Activated T-cell treated with anti-CD3 and anti-CD28 coated beads for 4 hours (primary cell): ENCODE results near the gene RNF141.

Experiments used
- DNase-seq: peaks from one replicate; pipeline ENCODE4 v3.0.0-alpha.2; 2020

RNF141 gene, protein sequence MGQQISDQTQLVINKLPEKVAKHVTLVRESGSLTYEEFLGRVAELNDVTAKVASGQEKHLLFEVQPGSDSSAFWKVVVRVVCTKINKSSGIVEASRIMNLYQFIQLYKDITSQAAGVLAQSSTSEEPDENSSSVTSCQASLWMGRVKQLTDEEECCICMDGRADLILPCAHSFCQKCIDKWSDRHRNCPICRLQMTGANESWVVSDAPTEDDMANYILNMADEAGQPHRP

GRCh38 chr11:10540915-10541560, at the start of gene RNF141:
RNF141 (minus strand) TSS chr11:10541187; CDS start chr11:10534158, 7,029 bp downstream.
- DNase-seq, result peak; percentile 96

DNA sequence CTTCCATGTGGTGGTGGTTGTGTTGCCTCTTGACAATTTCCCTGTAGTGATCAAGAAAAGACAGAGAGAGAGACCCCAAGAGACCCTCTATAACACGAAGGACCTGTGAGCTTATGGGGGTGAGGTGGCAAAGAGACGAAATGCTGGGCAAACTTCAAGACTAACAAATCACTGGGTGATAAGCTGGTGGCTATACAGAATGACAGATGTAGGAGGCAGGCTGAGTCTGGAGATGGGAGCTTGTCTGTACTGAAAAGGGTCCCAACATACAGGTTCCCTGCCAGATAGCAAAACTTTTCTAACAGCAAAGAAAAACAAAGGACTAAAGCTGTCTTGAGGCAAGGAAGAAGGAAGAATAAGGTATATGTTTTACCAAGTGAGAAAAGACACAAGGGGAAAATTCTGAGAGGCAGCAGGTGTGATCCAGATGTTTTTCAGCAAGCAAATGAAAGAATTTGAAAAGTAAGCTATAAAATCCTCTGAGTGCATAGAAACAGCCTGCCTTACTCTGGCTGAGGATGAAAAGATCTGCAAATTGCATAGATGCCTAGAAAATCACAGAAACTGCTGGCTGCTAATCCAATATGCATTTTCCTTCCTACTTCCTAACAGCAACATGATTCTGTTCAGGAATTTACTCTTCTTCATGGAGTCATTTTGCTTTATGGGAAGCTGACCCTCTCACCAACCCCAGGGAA, 49.4 kb upstream of the RNF141 start:
- no peak for DNase-seq

GRCh38 chr11:10588904-10589303, 47.9 kb upstream of the RNF141 start:
- DNase-seq, result no peak

- DNase-seq, result no peak
Observed at GRCh38 chr11:10587995-10588394, 47.0 kb upstream of the RNF141 start.

GRCh38 chr11:10587388-10587787, 46.4 kb upstream of the RNF141 start:
- DNase-seq, result no peak

DNA sequence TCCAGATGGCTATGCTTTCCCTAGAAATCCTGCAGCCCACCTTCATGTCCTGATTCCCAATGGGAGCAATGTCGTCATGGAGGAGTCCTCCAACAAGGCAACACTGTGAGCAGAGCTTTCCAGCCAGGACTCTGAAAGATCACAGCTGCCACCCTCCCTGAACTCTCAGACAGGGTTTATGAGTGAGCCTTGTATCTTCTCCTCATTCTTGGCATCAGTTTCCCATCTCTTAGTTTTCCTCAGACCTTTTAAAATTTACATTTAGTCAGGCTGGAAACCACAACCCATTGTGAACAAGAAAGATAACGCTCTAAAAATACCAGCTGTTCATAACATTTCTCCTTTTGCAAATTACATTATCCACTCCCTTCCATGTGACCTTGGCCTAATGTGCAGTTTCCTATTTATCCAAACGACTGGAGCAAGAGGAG, 43.1 kb upstream of the RNF141 start:
- no peak for DNase-seq

- DNase-seq, result no peak
Observed at GRCh38 chr11:10581481-10582019, 40.6 kb upstream of the RNF141 start.

DNA sequence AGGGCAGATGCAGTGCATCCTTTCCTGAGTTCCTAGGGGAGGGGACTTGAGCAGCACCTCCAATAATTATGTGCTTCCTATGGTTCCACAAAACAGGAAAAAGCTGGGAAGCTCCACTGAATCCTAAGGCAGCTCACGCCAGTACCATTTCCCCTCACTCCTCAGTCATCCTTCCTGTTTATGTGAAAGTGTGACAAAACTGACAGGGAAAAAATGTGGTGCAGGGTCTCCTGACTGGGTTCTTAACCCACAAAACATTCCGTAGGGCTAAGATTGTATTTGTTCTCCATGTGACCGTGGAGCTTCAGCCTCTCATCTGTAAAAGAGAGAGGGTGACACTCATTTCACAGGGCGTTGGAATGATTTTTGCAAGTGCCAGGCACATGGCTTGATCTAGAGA, 39.6 kb upstream of the RNF141 start:
- no peak for DNase-seq

DNA sequence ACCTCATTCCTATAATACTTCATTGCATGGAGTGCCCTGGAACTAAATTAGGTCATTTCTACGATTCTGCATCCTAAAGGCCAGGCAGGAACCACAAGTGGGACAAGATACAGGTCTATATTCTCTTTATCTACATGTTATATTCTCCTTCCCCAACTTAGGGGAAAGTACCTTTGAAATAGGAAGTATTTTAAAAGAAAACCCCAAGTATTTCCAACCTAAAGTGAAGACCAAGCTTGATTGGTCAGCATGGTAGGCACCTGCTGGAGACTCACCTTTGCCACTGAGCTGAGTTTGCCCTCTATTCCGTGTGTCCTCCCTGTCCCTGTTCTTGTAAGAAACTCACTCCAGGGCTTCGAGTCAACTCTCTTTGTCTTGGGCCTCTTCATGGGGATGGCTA, 38.7 kb upstream of the RNF141 start:
- DNase-seq, result no peak

DNA sequence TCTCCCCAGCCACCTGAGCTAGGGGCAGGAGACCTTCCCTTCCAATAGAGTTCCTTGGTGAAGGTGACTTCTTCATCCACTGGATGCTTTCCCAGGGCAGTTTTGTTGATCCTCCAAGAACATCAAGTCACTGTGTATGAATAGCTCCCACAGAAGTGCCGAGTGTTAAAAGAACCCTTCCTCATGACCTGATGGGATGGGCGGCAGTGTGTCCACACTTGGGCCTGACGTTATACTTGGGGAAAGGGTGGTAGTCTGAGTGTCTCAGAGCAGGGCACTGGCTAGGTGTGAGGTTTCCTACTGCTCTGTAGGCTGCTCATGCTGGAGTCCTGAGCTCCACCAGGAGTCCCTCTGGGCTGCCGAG, 35.0 kb upstream of the RNF141 start:
- DNase-seq, result no peak

- no peak for DNase-seq
Observed at GRCh38 chr11:10575346-10576034, 34.5 kb upstream of the RNF141 start.

GRCh38 chr11:10573556-10573955, 32.6 kb upstream of the RNF141 start:
- no peak for DNase-seq

DNA sequence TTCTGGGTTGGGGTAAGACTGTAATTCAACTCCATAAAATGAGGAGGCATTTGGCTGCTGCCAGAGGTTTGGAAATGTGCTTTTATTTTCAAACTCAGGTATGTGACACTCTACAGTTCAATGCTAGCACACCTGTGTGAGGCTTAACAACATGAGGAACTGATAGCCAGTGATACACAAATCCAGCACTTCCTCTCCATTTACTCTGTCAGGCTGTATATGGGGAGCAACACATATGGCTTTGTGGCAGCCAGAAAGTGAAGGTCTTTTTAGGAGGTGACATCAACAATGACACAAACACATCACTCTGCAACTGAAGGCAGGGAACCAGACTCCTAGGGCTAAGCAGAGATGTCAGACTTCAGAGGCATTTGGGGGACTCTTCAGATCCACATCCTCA, 32.0 kb upstream of the RNF141 start:
- DNase-seq, result no peak

- no peak for DNase-seq
Observed at GRCh38 chr11:10572533-10572932, 31.5 kb upstream of the RNF141 start.

- no peak for DNase-seq
Observed at GRCh38 chr11:10568486-10568941, 27.5 kb upstream of the RNF141 start, which contains the start of gene LYVE1. LYVE1 (minus strand) TSS chr11:10568665; CDS start chr11:10568532, 133 bp downstream.

DNA sequence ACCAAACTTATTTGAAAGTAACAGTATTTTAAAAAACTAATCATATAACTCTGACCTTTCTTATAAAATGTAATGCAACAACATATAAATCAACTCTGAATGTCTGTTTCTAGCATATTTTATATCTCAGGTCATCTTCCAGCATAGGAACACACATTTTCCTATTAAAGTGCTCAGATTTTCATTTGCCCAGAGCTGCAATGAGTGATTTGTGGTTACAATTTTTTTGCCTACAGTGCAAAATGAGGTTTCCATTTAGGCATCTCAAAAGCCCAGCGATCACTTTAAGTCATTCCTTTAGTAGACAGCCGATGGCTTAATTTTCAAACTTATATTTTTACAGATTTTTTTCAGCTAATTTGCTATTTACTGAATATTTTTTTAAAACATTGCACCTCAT, 26.5 kb upstream of the RNF141 start:
- no peak for DNase-seq

GRCh38 chr11:10566257-10566957, 25.4 kb upstream of the RNF141 start:
- no peak for DNase-seq

DNA sequence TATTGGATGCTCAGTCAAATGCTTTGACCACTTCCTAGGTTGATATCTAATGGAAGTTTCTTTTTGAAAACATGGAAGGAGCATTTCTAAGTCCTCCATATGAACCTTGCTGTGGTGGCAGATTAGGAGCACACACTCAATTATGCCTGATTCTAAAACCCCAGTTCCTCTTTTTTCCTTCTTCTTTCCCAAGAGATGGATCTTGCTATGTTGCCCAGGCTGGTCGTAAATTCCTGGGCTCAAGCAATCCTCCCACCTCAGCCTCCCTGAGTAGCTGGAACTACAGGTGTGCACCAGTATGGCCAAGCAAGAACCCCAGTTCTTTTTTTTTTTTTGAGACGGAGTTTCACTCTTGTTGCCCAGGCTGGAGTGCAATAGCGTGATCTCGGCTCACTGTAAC, 24.5 kb upstream of the RNF141 start:
- DNase-seq, result no peak

DNA sequence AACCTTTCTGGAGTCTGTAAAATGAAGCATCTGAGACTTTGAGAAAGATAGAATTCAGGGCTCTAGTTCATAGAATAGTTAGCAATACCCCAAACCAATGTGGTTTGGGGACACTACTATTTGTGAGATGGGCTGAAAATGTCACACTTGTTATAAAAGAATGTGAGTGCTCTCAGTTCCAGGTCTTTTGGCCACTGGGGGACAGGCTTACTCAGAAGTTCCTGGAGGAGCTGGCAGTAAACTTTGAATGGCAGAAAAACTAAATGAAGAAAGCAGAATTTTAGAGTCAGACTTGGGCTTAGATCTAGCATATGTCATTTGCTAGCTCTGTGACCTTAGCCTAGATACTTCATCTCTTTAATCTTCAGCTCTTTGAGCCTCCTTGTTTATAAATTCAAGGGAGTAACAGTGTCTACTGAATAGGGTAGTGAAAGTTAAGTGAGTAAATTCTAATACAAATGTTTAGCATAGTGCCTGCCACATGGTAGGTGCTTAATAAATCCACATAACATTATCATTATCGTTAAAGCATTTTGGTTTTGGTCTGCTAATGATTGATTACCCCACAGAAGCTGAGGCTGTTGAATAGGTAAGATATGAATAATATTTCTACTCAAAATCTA, 23.8 kb upstream of the RNF141 start:
- no peak for DNase-seq

- no peak for DNase-seq
Observed at GRCh38 chr11:10564030-10564429, 23.0 kb upstream of the RNF141 start.

- DNase-seq, result no peak
Observed at GRCh38 chr11:10561947-10562346, 21.0 kb upstream of the RNF141 start.
